HepG2 (cell line): ENCODE data around the gene TUBA4A. TPM values are rescaled to one million over a fixed set of nuclear protein-coding genes. Genes with fewer than 3 reads are reported as not detected.
A peak's percentile ranks its signal among the peaks of the same experiment; 100 is the strongest.

ENCODE experiments used
- AGO2 ChIP-seq: fragments of 200-400 bp; formaldehyde crosslinking; optimal IDR thresholded peaks from 2 replicates; pipeline ENCODE3; 2017; ENCODE audit warnings: mild to moderate bottlenecking, low read depth, low read length, moderate library complexity
- BRF2 ChIP-seq: sonication (generic); formaldehyde crosslinking; IDR thresholded peaks from 2 replicates; pipeline ENCODE4 v1.8.1; 2022; ENCODE audit warnings: mild to moderate bottlenecking, missing genetic modification reagents
- CBX5 ChIP-seq: sonication (generic); formaldehyde crosslinking; IDR thresholded peaks from 2 replicates; pipeline ENCODE4 v1.4.0; 2020; ENCODE audit warnings: missing genetic modification reagents, borderline replicate concordance
- HIC2 ChIP-seq: sonication (generic); formaldehyde crosslinking; IDR thresholded peaks from 2 replicates; pipeline ENCODE4 v1.9.0; 2022; ENCODE audit warnings: low read depth, missing genetic modification reagents
- HMGXB3 ChIP-seq: sonication (generic); formaldehyde crosslinking; IDR thresholded peaks from 2 replicates; pipeline ENCODE4 v1.4.0; 2020; ENCODE audit warnings: missing genetic modification reagents, borderline replicate concordance
- KLF15 ChIP-seq: sonication (generic); formaldehyde crosslinking; IDR thresholded peaks from 2 replicates; pipeline ENCODE4 v1.8.1; 2023; ENCODE audit warnings: borderline replicate concordance, mild to moderate bottlenecking, inconsistent platforms, missing genetic modification reagents, mixed read lengths
- PRPF4 ChIP-seq: fragments of 200-400 bp; formaldehyde crosslinking; IDR thresholded peaks from 2 replicates; pipeline ENCODE4 v1.6.1; 2016; ENCODE audit warnings: low read length, low read depth; ENCODE audit not compliant: poor library complexity, severe bottlenecking
- RAD51 ChIP-seq: fragments of 450-650 bp; IDR thresholded peaks from 2 replicates; pipeline ENCODE4 v1.6.1; 2016; ENCODE audit warnings: borderline replicate concordance
- RARG ChIP-seq: sonication (generic); formaldehyde crosslinking; IDR thresholded peaks from 2 replicates; pipeline ENCODE4 v1.4.0; 2020; ENCODE audit warnings: low read depth, mild to moderate bottlenecking, missing genetic modification reagents
- THRA ChIP-seq: sonication (generic); formaldehyde crosslinking; IDR thresholded peaks from 2 replicates; pipeline ENCODE4 v1.4.0; 2020; ENCODE audit warnings: missing genetic modification reagents, borderline replicate concordance
- ZBTB26 ChIP-seq: IDR thresholded peaks from 2 replicates; pipeline ENCODE4 v1.6.1; 2016; ENCODE audit warnings: missing compliant biosample characterization, missing genetic modification reagents, borderline replicate concordance
- ZC3H13 ChIP-seq: sonication (generic); formaldehyde crosslinking; IDR thresholded peaks from 2 replicates; pipeline ENCODE4 v1.8.1; 2023; ENCODE audit warnings: mild to moderate bottlenecking, missing genetic modification reagents, moderate library complexity
- ZNF207 ChIP-seq: fragments of 450-650 bp; IDR thresholded peaks from 2 replicates; pipeline ENCODE4 v1.6.1; 2016; ENCODE audit warnings: antibody characterized with exemption, borderline replicate concordance
- ZNF607 ChIP-seq: sonication (generic); formaldehyde crosslinking; IDR thresholded peaks from 2 replicates; pipeline ENCODE4 v1.5.1; 2020; ENCODE audit warnings: missing genetic modification reagents, mild to moderate bottlenecking, borderline replicate concordance
- ZNF619 ChIP-seq: sonication (generic); formaldehyde crosslinking; IDR thresholded peaks from 2 replicates; pipeline ENCODE4 v1.4.0; 2020; ENCODE audit warnings: mild to moderate bottlenecking, missing genetic modification reagents
- ZNF644 ChIP-seq: IDR thresholded peaks from 2 replicates; pipeline ENCODE4 v1.6.1; 2016; ENCODE audit warnings: low read depth
- ZNF841 ChIP-seq: sonication (generic); formaldehyde crosslinking; IDR thresholded peaks from 2 replicates; pipeline ENCODE4 v1.8.1; 2023; ENCODE audit warnings: missing genetic modification reagents, borderline replicate concordance
- ZNF883 ChIP-seq: sonication (generic); formaldehyde crosslinking; IDR thresholded peaks from 2 replicates; pipeline ENCODE4 v1.5.1; 2020; ENCODE audit warnings: mild to moderate bottlenecking, missing genetic modification reagents; ENCODE audit errors: not compliant biosample characterization
- polyA plus RNA-seq, 8 experiments: library from polyadenylated mRNA; depleted of rRNA in 3 of 8; stranded (reverse) in 7 of 8; unstranded in 1 of 8; fragments of >200 nt; fragmentation: Illumina TruSeq in 4 of 8; extraction: Trizol in 4 of 8; gene quantifications; 2 replicates each; pipeline versions ENCODE4 v1.2.1 to v1.2.3, GENCODE V29; 2011 to 2016; ENCODE audit warnings: low read depth in 4 of 8, missing spikeins in 1 of 8, mixed read lengths in 1 of 8; ENCODE audit not compliant: insufficient read depth in 1 of 8
- total RNA-seq, 5 experiments: library from RNA; depleted of rRNA; stranded (reverse); fragments of >200 nt; fragmentation: Illumina TruSeq; extraction: Trizol; gene quantifications; 2 replicates each; pipeline ENCODE4 v1.2.3, GENCODE V29; 2016; ENCODE audit warnings: low read depth in 1 of 5

TUBA4A gene
- total and polyA plus RNA-seq, 2 of the 13 experiments (the other 11 are each of a cell fraction or from before 2014, with no cell fraction given), result 1.3 to 12.7 TPM

- 0 out of 2 replicates have a peak, but pooled peaks have one; percentile 49 for TF ChIP-seq HIC2
- 0 out of 2 replicates have a peak, but pooled peaks have one; percentile 31 for TF ChIP-seq CBX5 (CRISPR knock-in tag)
- TF ChIP-seq AGO2, result peak; percentile 91
- 0 out of 2 replicates have a peak, but pooled peaks have one; percentile 24 for TF ChIP-seq BRF2
- TF ChIP-seq KLF15, result no peak
- no peak for TF ChIP-seq ZNF207
- no peak for TF ChIP-seq THRA (CRISPR knock-in tag)
- TF ChIP-seq ZNF607 (CRISPR knock-in tag), result no peak
- peak; percentile 67; the same call in 1 of the 2 replicates for TF ChIP-seq ZC3H13
- TF ChIP-seq RAD51, result no peak
- no peak for TF ChIP-seq ZBTB26 (CRISPR knock-in tag)
- no peak for TF ChIP-seq HMGXB3 (CRISPR knock-in tag)
- TF ChIP-seq ZNF619 (CRISPR knock-in tag), result 0 out of 2 replicates have a peak, but pooled peaks have one; percentile 11
- no peak for TF ChIP-seq ZNF644 (CRISPR knock-in tag)
- no peak for TF ChIP-seq ZNF883
- TF ChIP-seq PRPF4, result no peak
- TF ChIP-seq RARG (CRISPR knock-in tag), result 0 out of 2 replicates have a peak, but pooled peaks have one; percentile 41
- TF ChIP-seq ZNF841 (CRISPR knock-in tag), result no peak
Observed at GRCh38 chr2:219250049-219250781, 3.5 kb downstream of the TUBA4A start (continued).
